OCI-LY3 (cell line): Measurements from ENCODE around the gene CCBE1.

ENCODE experiments used
- CTCF ChIP-seq: fragments of 200-600, 300-600 bp; sonication (generic); IDR thresholded peaks from 2 replicates; pipeline ENCODE4 v1.5.1; 2014; ENCODE audit warnings: antibody characterized with exemption, low read length, low read depth
- EZH2phosphoT487 ChIP-seq: fragments of 200-600 bp; shearing (Covaris generic); IDR thresholded peaks from 2 replicates; pipeline ENCODE4 v1.6.1; 2018; ENCODE audit warnings: antibody characterized with exemption, mixed run types, low read depth

GRCh38 chr18:59669872-59670657 lies 27.2 kb downstream of the CCBE1 start:
- TF ChIP-seq CTCF (no peak), EZH2phosphoT487 (no peak)
